ENCODE results near the gene FADS1. TPM values are rescaled to one million over a fixed set of nuclear protein-coding genes. Genes with fewer than 3 reads are reported as not detected.

FADS1 gene
- total RNA-seq, 2 experiments from 2014 or later, result 84.1 to 92.8 TPM

DNA sequence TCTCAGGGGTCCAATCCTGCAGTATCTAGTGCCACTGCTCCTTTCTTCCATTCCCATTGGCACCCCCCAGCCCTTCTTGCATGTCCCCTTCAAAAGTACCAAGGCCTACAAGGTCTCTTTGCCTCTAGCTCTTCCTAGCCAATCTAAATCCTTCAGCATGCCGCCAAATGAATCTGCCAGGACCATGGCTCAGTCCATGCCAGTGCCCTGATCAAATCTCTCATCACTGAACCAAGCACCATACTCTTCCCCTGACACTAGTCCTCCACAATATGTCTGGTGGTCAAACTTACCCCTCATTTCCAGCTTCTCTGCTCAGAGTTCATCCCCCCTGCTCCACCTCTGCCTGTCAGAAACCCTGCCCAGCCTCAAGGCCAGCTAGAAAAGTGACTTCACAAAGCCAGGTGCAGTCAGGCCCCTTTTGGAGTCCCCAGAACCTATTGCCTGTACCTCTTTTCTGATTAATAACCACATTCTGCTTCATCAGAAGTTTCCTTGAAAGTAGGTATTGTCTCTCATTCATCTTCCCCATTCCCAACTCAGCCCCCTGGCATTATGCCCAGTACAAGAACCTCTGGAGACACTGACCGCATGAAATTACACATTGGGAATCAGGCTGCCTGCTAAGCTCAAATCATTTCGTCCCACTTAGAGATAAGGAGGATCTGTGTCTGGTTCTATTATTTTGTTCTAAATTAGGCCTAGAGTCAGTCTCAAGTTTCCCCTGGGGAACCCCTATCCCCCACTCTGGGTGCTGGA, 12.7 kb downstream of the FADS1 start:
- POLR2A ChIA-PET, result interaction anchor here (1.0 to 5.0 kb wide), 2 partner anchors 10 to 11 kb away, joined by 4 to 20 read pairs; partner anchors contain the start of genes FEN1 and TMEM258
- no peaks in the 10 kb centered on the region for H3K9me3 Mint-ChIP-seq (ENCODE audit: insufficient read depth)
- CTCF ChIA-PET, result interaction anchor here (4.3 kb wide), 1 partner anchor 8 kb away, joined by 43 read pairs; no protein-coding TSS in a partner anchor
- ATAC-seq, result no peak
- H3K27me3 Mint-ChIP-seq (ENCODE audit: low read depth), result no peaks in the 10 kb centered on the region
- DNase-seq, result no peak
- peak overlapping the region; percentile 43 for H3K27ac Mint-ChIP-seq
- peaks cover 11% of the 10 kb centered on the region for H3K4me1 Mint-ChIP-seq (ENCODE audit: low read depth)
- H3K4me3 Mint-ChIP-seq, result no peak overlapping the region
- H3K36me3 Mint-ChIP-seq (ENCODE audit: low read depth), result peaks cover 70% of the 10 kb centered on the region

DNA sequence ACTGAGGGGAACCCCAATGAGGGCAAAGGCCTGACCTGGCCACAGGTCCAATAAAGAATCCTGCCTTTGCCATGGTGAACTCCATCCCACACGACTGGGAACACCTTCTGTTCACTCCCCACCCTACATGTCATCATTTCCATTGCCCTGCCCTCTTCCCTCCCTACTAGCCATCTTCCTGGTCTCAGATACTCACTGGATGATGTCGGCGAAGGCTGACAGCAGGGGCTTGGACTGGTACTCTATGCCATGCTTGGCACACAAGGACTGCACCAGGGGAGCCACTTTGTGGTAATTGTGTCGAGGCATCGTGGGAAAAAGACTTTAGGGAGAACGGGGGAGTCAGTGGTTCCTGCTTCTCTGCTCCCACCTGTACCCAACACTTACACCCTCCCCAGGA, 14.2 kb downstream of the FADS1 start:
- no peaks in the 10 kb centered on the region for H3K9me3 Mint-ChIP-seq (ENCODE audit: insufficient read depth)
- ChIA-PET POLR2A (interaction anchor here (1.5 to 5.0 kb wide), 2 partner anchors 9 to 12 kb away, joined by 6 to 20 read pairs; partner anchors contain the start of gene FEN1), CTCF (interaction anchor here (1.1 kb wide), 1 partner anchor 16 kb away, joined by 3 read pairs; no protein-coding TSS in a partner anchor)
- no peaks in the 10 kb centered on the region for H3K27me3 Mint-ChIP-seq (ENCODE audit: low read depth)
- peaks cover 68% of the 10 kb centered on the region for H3K36me3 Mint-ChIP-seq (ENCODE audit: low read depth)
- H3K4me1 Mint-ChIP-seq (ENCODE audit: low read depth), result peaks cover 18% of the 10 kb centered on the region
- no peak overlapping the region for H3K27ac Mint-ChIP-seq
- no peak overlapping the region for H3K4me3 Mint-ChIP-seq
- ATAC-seq (no peak), DNase-seq (no peak)

GRCh38 chr11:61800331-61801281, 16.2 kb downstream of the FADS1 start:
- ChIA-PET POLR2A (interaction anchor here (0.7 to 5.0 kb wide), 2 partner anchors 8 to 14 kb away, joined by 3 to 20 read pairs; partner anchors contain the start of gene FEN1), CTCF (interaction anchor here (0.7 to 5.4 kb wide), 9 partner anchors 14 to 308 kb away, joined by 3 to 129 read pairs (median 3); partner anchors contain the start of genes FADS1 and FADS2)
- no peak for ATAC-seq
- H3K4me1 Mint-ChIP-seq (ENCODE audit: low read depth), result peaks cover 37% of the 10 kb centered on the region
- no peaks in the 10 kb centered on the region for H3K27me3 Mint-ChIP-seq (ENCODE audit: low read depth)
- H3K36me3 Mint-ChIP-seq (ENCODE audit: low read depth), result peaks cover 78% of the 10 kb centered on the region
- DNase-seq, result no peak
- H3K4me3 Mint-ChIP-seq, result no peak overlapping the region
- H3K9me3 Mint-ChIP-seq (ENCODE audit: insufficient read depth), result no peaks in the 10 kb centered on the region
- peak overlapping the region; percentile 39 for H3K27ac Mint-ChIP-seq

- Mint-ChIP-seq H3K9me3 (ENCODE audit: insufficient read depth) (no peaks in the 10 kb centered on the region), H3K4me3 (no peak overlapping the region), H3K4me1 (ENCODE audit: low read depth) (peaks cover 45% of the 10 kb centered on the region), H3K27me3 (ENCODE audit: low read depth) (no peaks in the 10 kb centered on the region), H3K36me3 (ENCODE audit: low read depth) (peaks cover 79% of the 10 kb centered on the region), H3K27ac (peak overlapping the region; percentile 77)
- DNase-seq (no peak), ATAC-seq (no peak)
- ChIA-PET CTCF (interaction anchor here (1.3 to 5.4 kb wide), 5 partner anchors 12 to 309 kb away, joined by 3 to 129 read pairs (median 35); partner anchors contain the start of gene FADS1), POLR2A (interaction anchor here (5.0 kb wide), 1 partner anchor 14 kb away, joined by 20 read pairs; no protein-coding TSS in a partner anchor)
Observed at GRCh38 chr11:61799665-61800284, 17.0 kb downstream of the FADS1 start.

DNA sequence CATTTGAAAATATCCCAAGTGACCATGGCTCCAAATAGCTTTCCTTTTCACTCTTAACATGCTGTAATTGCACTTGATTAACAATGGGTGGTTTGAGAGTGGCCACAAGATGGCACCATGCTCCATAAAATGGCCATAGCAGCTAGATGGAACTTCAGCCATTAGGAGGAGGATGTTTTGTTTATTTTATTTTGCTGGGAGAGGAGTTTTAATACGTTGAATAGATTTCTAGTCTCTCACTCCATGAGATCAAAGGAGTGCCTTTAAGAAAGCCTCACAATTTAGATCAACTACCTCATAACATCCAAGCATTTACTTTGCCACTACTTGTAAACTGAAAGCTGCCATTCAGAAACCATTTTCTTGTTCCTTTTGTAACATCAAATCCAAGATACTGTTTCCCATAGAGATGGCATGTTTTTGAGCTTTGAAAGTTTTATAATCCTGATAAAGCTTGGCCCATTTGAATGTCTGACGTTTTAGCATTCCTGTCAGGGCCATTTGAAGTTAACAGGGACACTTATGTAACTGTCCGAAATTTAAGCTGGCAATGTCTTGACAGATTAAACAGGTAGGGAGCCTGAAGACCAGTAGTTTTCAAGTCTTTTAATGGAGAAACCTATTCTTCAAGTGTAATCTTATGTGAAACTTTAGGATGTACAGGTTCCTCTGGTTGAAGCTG, 19.4 kb downstream of the FADS1 start:
- H3K36me3 Mint-ChIP-seq (ENCODE audit: low read depth), result peaks cover 69% of the 10 kb centered on the region
- CTCF ChIA-PET, result interaction anchor here (0.6 to 5.4 kb wide), 44 partner anchors 9 to 374 kb away, joined by 3 to 129 read pairs (median 4); partner anchors contain the start of genes BEST1, FADS1, FADS2 and FADS3

GRCh38 chr11:61795876-61796526, 20.8 kb downstream of the FADS1 start:
- CTCF ChIA-PET, result interaction anchor here (1.0 to 5.4 kb wide), 19 partner anchors 8 to 312 kb away, joined by 3 to 129 read pairs (median 32); partner anchors contain the start of genes BEST1, FADS1 and FADS2
- H3K27me3 Mint-ChIP-seq (ENCODE audit: low read depth), result no peaks in the 10 kb centered on the region
- peak overlapping the region; percentile 16 for H3K27ac Mint-ChIP-seq
- peaks cover 59% of the 10 kb centered on the region for H3K4me1 Mint-ChIP-seq (ENCODE audit: low read depth)
- DNase-seq, result no peak
- POLR2A ChIA-PET, result interaction anchor here (1.0 to 3.4 kb wide), 3 partner anchors 8 to 32 kb away, joined by 3 to 14 read pairs (median 4); partner anchors contain the start of gene FADS2
- no peak for ATAC-seq
- peaks cover 64% of the 10 kb centered on the region for H3K36me3 Mint-ChIP-seq (ENCODE audit: low read depth)
- H3K9me3 Mint-ChIP-seq (ENCODE audit: insufficient read depth), result no peaks in the 10 kb centered on the region
- no peak overlapping the region for H3K4me3 Mint-ChIP-seq

More for the DNA sequence above, 19.4 kb downstream of the FADS1 start:
- DNase-seq, result peak; percentile 86
- H3K4me3 Mint-ChIP-seq, result no peak overlapping the region
- H3K4me1 Mint-ChIP-seq (ENCODE audit: low read depth), result peaks cover 54% of the 10 kb centered on the region
- POLR2A ChIA-PET, result interaction anchor here (0.7 to 3.4 kb wide), 11 partner anchors 8 to 84 kb away, joined by 3 to 14 read pairs (median 3); partner anchors contain the start of gene FADS2
- ATAC-seq, result no peak
- no peaks in the 10 kb centered on the region for H3K27me3 Mint-ChIP-seq (ENCODE audit: low read depth)
- H3K27ac Mint-ChIP-seq, result peak overlapping the region; percentile 10
- H3K9me3 Mint-ChIP-seq (ENCODE audit: insufficient read depth), result no peaks in the 10 kb centered on the region

GRCh38 chr11:61795459-61795858, 21.3 kb downstream of the FADS1 start:
- peaks cover 63% of the 10 kb centered on the region for H3K36me3 Mint-ChIP-seq (ENCODE audit: low read depth)
- no peak for ATAC-seq
- ChIA-PET POLR2A (interaction anchor here (0.8 to 4.1 kb wide), 3 partner anchors 19 to 33 kb away, joined by 3 to 37 read pairs (median 14); partner anchors contain the start of genes FADS1 and FADS2), CTCF (interaction anchor here (1.0 to 5.4 kb wide), 10 partner anchors 11 to 312 kb away, joined by 3 to 129 read pairs (median 44); partner anchors contain the start of genes FADS1 and FADS2)
- H3K27ac Mint-ChIP-seq, result no peak overlapping the region
- peak overlapping the region; percentile 31 for H3K4me3 Mint-ChIP-seq
- no peak for DNase-seq
- H3K9me3 Mint-ChIP-seq (ENCODE audit: insufficient read depth), result no peaks in the 10 kb centered on the region
- peaks cover 61% of the 10 kb centered on the region for H3K4me1 Mint-ChIP-seq (ENCODE audit: low read depth)
- no peaks in the 10 kb centered on the region for H3K27me3 Mint-ChIP-seq (ENCODE audit: low read depth)

GRCh38 chr11:61794579-61794978, 22.2 kb downstream of the FADS1 start:
- Mint-ChIP-seq H3K9me3 (ENCODE audit: insufficient read depth) (no peaks in the 10 kb centered on the region), H3K4me3 (peak overlapping the region; percentile 48), H3K27ac (peak overlapping the region; percentile 16), H3K4me1 (ENCODE audit: low read depth) (peaks cover 61% of the 10 kb centered on the region), H3K27me3 (ENCODE audit: low read depth) (no peaks in the 10 kb centered on the region), H3K36me3 (ENCODE audit: low read depth) (peaks cover 66% of the 10 kb centered on the region)
- ChIA-PET CTCF (interaction anchor here (0.8 to 4.2 kb wide), 4 partner anchors 12 to 313 kb away, joined by 3 to 43 read pairs (median 6); no protein-coding TSS in a partner anchor), POLR2A (interaction anchor here (0.7 to 4.1 kb wide), 4 partner anchors 20 to 50 kb away, joined by 3 to 37 read pairs (median 8); partner anchors contain the start of genes FADS1 and FADS2)
- DNase-seq (no peak), ATAC-seq (no peak)

DNA sequence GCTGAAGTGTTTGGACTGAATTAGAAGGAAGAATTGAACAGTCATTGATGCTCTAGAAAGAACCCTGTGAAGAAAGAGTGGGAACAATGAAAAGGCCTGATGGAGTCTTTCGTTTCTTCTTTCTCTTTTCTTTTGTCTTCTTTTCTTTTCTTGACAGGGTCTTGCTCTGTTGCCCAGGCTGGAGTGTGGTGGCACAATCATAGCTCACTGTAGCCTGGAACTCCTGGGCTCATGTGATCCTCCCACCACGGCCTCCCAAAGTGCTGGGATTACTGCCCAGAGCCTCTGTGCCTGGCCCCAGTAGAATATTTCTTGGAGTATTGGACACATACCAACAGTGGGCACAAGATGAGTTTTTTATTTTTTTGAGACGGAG, 23.0 kb downstream of the FADS1 start:
- no peak for ATAC-seq
- POLR2A ChIA-PET, result interaction anchor here (1.4 to 4.1 kb wide), 5 partner anchors 8 to 35 kb away, joined by 5 to 39 read pairs (median 15); partner anchors contain the start of gene FADS2
- Mint-ChIP-seq H3K27ac (peak overlapping the region; percentile 100), H3K36me3 (ENCODE audit: low read depth) (peaks cover 65% of the 10 kb centered on the region), H3K4me3 (peak overlapping the region; percentile 86), H3K27me3 (ENCODE audit: low read depth) (no peaks in the 10 kb centered on the region), H3K4me1 (ENCODE audit: low read depth) (peaks cover 62% of the 10 kb centered on the region), H3K9me3 (ENCODE audit: insufficient read depth) (no peaks in the 10 kb centered on the region)
- CTCF ChIA-PET, result interaction anchor here (0.7 to 2.9 kb wide), 6 partner anchors 21 to 314 kb away, joined by 3 to 18 read pairs (median 10); no protein-coding TSS in a partner anchor
- no peak for DNase-seq
